Adrenal gland (tissue), 12 donors: ENCODE data around the gene RUFY1. TPM values are rescaled to one million over a fixed set of nuclear protein-coding genes. Genes with fewer than 3 reads are reported as not detected.

Experiments used
- DNase-seq, 7 donors: peaks; one replicate each; pipeline ENCODE4 v3.0.0-alpha.2; 2019 to 2020
- H3K27ac ChIP-seq, 5 donors: fragments of 200-600 bp; sonication (generic) in 4 of 5; 1 replicate in 3 of 5; 2 replicates in 2 of 5; pipeline versions ENCODE4 v1.5.1 to v1.8.0; 2016 to 2020; ENCODE audit warnings: mild to moderate bottlenecking in 1 of 5
- H3K27me3 ChIP-seq: fragments of 200-600 bp; 2 replicates; pipeline ENCODE4 v1.8.0; 2021
- H3K36me3 ChIP-seq, 2 donors: fragments of 200-600 bp; replicated peaks in 1 of 2; 1 replicate in 1 of 2; 2 replicates in 1 of 2; pipeline versions ENCODE4 v1.5.1 to v1.8.0; 2018 to 2022
- H3K4me1 ChIP-seq, 2 donors: fragments of 200-600 bp; replicated peaks in 1 of 2; 1 replicate in 1 of 2; 2 replicates in 1 of 2; pipeline versions ENCODE4 v1.5.1 to v1.8.0; 2018 to 2021
- H3K4me3 ChIP-seq, 4 donors: fragments of 200-600 bp; sonication (generic) in 3 of 4; one replicate each; pipeline ENCODE4 v1.5.1; 2016 to 2018
- H3K9me3 ChIP-seq, 3 donors: fragments of 200-600 bp; sonication (generic) in 1 of 3; replicated peaks in 1 of 3; 1 replicate in 2 of 3; 2 replicates in 1 of 3; pipeline versions ENCODE4 v1.5.1 to v1.8.0; 2016 to 2021
- CTCF ChIP-seq, 6 experiments: fragments of 450-650 bp in 4 of 6; fragments of 200-600 bp in 2 of 6; sonication (generic) in 1 of 6; IDR thresholded peaks; 1 replicate in 5 of 6; 2 replicates in 1 of 6; pipeline versions ENCODE4 v1.5.1 to v1.8.0; 2016 to 2021; ENCODE audit warnings: antibody characterized with exemption in 6 of 6, mild to moderate bottlenecking in 2 of 6, moderate library complexity in 1 of 6
- POLR2A ChIP-seq, 2 donors: fragments of 450-650 bp; IDR thresholded peaks; one replicate each; pipeline ENCODE4 v1.6.1; 2017; ENCODE audit warnings: antibody characterized with exemption in 2 of 2, mild to moderate bottlenecking in 2 of 2, moderate library complexity in 1 of 2
- WGBS, 4 donors: extraction: QIAGEN DNeasy Blood & Tissue Kit in 2 of 4; methylation state at CpG; one replicate each; pipeline versions ENCODE4 v1.1.5 to v1.1.7; 2013 to 2017; 5-methylcytosine and 5-hydroxymethylcytosine counted together
- intact Hi-C, 2 donors: fragments of 100-400 bp; cut with DNase I; formaldehyde crosslinking; loops; one replicate each; pipeline versions ENCODE4 v1.14.1 to v1.15.0; 2022 to 2023
- polyA plus RNA-seq, 3 donors: library from polyadenylated mRNA; stranded (reverse); fragments of 200-250 nt in 2 of 3; fragments of 350-450 nt in 1 of 3; fragmentation: Illumina TruSeq in 1 of 3; extraction: RNeasy Lipid Tissue Mini Kit (QIAGEN cat#74804) in 1 of 3; gene quantifications; one replicate each; pipeline ENCODE4 v1.2.3, GENCODE V29; 2013 to 2014
- total RNA-seq, 9 donors: library from RNA; depleted of rRNA in 4 of 9; stranded (reverse); fragments of >200 nt in 4 of 9; fragments of 120-200 nt in 1 of 9; fragmentation: NEBNext Ultra II Directional in 1 of 9; extraction: Animal tissue kit (Norgen Biotek cat#: 25700) in 1 of 9; gene quantifications; one replicate each; pipeline versions ENCODE4 v1.1.0 to v1.2.4, GENCODE V29; 2013 to 2023
- donor health status: healthy with polysubstance abuse.
- donor health status: Bipolar disorder and iron deficiency.
- donor health status: DM: yes; HTN: yes; CAD: no.
- donor health status: DM: no; HTN: no; CAD: no.
- donor health status: DM: no; HTN: no; CAD: no.
- donor health status: DM: yes; HTN: yes; CAD: no.

Gene RUFY1
- total and polyA plus RNA-seq, 12 donors, result 43.7 to 83.9 (median 56.7) TPM

GRCh38 chr5:179606071-179606909 is 55.9 kb downstream of the RUFY1 start:
- Histone ChIP-seq H3K27me3 (no peaks in the 10 kb centered on the region), H3K27ac (peak overlapping the region in 2 of 5 donors; percentile 56 to 71), H3K9me3 (no peaks in the 10 kb centered on the region), H3K4me3 (no peak overlapping the region), H3K4me1 (peaks cover 0 to 16% of the 10 kb centered on the region in 2 donors), H3K36me3 (peaks cover 0 to 81% of the 10 kb centered on the region in 2 donors)
- intact Hi-C loops, result loop anchor here in 1 of 2 donors (5.0 kb wide), 1 partner anchor 56 kb away; no protein-coding TSS in a partner anchor
- TF ChIP-seq POLR2A (IDR thresholded peaks at IDR 0.05) (no peak), CTCF (IDR thresholded peaks at IDR 0.05) (no peak)
- WGBS, 4 donors, result 76 to 83% (median 77%) methylated on average over 17 to 21 of the region's 21 CpGs
- DNase-seq, result no peak

- Histone ChIP-seq H3K27ac (peak overlapping the region in 2 of 5 donors; percentile 56 to 71), H3K9me3 (no peaks in the 10 kb centered on the region), H3K27me3 (no peaks in the 10 kb centered on the region), H3K36me3 (peaks cover 0 to 82% of the 10 kb centered on the region in 2 donors), H3K4me1 (peaks cover 0 to 21% of the 10 kb centered on the region in 2 donors), H3K4me3 (no peak overlapping the region)
- WGBS, 4 donors, result 80 to 95% (median 87%) methylated on average over 4 to 6 of the region's 6 CpGs
- intact Hi-C loops, result loop anchor here in 1 of 2 donors (5.0 kb wide), 1 partner anchor 55 kb away; no protein-coding TSS in a partner anchor
- TF ChIP-seq POLR2A (IDR thresholded peaks at IDR 0.05) (no peak), CTCF (IDR thresholded peaks at IDR 0.05) (no peak)
- no peak for DNase-seq
Observed at GRCh38 chr5:179606910-179607159, 56.5 kb downstream of the RUFY1 start.

- H3K27me3 ChIP-seq, result no peaks in the 10 kb centered on the region
- intact Hi-C loops, result loop anchor here in 1 of 2 donors (5.0 kb wide), 1 partner anchor 55 kb away; no protein-coding TSS in a partner anchor
- 61 to 83% (median 66%) methylated on average over 12 to 19 of the region's 19 CpGs for WGBS, 4 donors
- H3K9me3 ChIP-seq, result no peaks in the 10 kb centered on the region
- peaks cover 0 to 23% of the 10 kb centered on the region in 2 donors for H3K4me1 ChIP-seq
- H3K4me3 ChIP-seq, result no peak overlapping the region
- TF ChIP-seq CTCF (IDR thresholded peaks at IDR 0.05) (no peak), POLR2A (IDR thresholded peaks at IDR 0.05) (no peak)
- H3K36me3 ChIP-seq, result peaks cover 0 to 79% of the 10 kb centered on the region in 2 donors
- H3K27ac ChIP-seq, result peak overlapping the region in 3 of 5 donors; percentile 21 to 71 (median 56)
- DNase-seq, result peak; percentile 66 to 92 (median 86)
Observed at GRCh38 chr5:179607160-179607931, 57.0 kb downstream of the RUFY1 start.

GRCh38 chr5:179608131-179608581 is 57.8 kb downstream of the RUFY1 start:
- peak in 1 of 7 donors; percentile 63 for DNase-seq

More at GRCh38 chr5:179608131-179608581, 57.8 kb downstream of the RUFY1 start:
- Histone ChIP-seq H3K27ac (peak overlapping the region in 2 of 5 donors; percentile 39 to 71), H3K27me3 (no peaks in the 10 kb centered on the region), H3K4me3 (no peak overlapping the region), H3K4me1 (peaks cover 0 to 23% of the 10 kb centered on the region in 2 donors), H3K9me3 (no peaks in the 10 kb centered on the region), H3K36me3 (peaks cover 0 to 78% of the 10 kb centered on the region in 2 donors)
- TF ChIP-seq POLR2A (IDR thresholded peaks at IDR 0.05) (no peak), CTCF (IDR thresholded peaks at IDR 0.05) (no peak)
- WGBS, 4 donors, result 60 to 67% (median 65%) methylated on average over 4 to 5 of the region's 5 CpGs
- intact Hi-C loops, result loop anchor here in 1 of 2 donors (5.0 kb wide), 1 partner anchor 54 kb away; no protein-coding TSS in a partner anchor
